ENCODE data around the gene ANKFN1.

The ANKFN1 gene

DNA sequence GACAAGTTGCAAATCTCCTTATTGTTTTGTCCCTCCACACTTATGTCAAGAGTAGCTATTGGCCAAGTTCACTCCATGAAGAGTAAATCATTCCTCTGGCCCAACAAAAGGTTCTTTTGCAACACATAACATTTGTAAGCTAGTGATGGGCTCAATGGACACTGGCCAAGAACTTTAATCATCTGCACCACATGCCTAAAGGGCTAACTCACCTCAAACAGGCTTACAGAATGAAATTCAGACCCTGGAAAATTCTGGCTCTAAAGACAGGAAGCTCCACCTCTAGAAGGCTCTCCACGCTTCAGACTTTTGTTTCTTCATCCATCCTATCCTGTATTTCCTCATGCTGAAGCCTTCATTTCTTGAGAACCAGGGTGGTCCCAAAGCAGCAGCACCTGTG is 10.9 kb upstream of the ANKFN1 start:
- DNase-seq = no peak

DNA sequence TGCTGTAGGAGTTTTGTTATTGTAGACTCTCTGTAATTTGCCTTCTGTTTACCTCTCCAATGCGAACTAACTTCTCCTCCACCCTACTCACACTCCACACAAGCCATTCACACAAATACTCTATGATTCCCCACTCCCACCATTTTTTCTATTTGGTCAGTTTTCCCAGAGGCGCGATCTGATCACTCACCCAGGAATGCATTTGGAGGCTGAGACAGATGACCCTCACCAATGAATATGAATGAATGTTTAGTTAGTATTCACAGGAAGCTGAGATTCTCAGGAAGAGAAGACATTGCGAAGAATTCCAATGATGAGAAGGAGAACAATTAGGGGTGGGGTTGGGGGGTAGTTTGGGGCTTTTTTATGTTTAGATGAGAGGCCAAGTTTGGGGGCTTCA is 10.5 kb upstream of the ANKFN1 start:
- DNase-seq = no peak

DNA sequence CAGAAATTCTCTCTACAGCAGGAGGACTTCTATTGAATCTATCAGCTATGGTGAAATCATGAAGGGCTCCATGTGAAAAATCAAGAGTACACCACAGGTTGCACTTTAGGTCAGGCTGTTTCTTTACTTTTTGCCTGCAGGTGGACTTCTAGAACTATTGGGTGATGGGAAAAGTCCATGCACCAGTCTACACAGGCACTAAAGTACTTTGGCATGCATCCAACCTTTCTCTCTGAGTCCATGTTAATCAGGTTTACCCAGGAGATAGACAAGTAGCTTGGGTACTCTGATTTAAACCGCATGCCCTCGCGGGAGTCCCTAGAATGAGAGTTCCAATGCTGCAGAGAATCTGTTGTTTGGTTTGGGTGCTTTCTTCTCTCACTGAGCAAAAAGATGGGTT is 9.1 kb upstream of the ANKFN1 start:
- no peak for DNase-seq

DNA sequence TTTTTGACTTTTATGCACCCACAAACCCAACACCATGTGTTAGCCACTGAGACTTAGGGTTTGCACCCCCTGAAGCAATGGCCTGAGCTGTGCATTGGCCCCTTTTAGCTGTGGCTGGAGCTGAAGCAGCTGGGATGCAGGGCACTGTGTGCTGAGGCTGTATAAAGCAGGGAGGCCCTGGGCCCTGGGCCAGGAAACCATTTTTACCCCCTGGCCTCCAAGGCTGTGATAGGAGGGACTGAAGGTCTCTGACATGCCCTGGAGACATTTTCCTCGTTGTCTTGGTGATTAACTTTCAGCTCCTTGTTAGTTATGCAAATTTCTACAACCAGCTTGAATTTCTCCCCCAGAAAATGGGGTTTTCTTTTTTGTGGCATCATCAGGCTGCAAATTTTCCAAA is 6.7 kb upstream of the ANKFN1 start:
- no peak for DNase-seq

DNA sequence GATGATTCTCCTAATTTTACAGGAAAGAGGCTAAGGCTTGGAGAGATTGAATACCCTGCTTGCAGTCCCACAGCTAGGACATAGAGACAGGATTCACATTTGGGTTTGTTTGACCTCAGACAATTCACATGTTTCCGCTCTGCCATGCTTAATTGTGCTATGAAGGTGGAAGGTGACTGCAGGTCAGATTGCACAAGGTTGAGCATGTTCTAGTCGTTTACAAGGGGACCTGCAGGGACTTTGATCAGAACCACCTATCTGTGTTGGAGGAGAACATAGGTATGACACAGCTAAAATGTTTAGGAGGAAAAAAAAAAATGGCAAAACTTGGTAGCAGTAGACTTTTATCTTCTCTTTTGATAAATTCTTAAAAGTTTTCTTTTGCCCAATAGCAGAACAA is 4.9 kb upstream of the ANKFN1 start:
- no peak for DNase-seq

DNA sequence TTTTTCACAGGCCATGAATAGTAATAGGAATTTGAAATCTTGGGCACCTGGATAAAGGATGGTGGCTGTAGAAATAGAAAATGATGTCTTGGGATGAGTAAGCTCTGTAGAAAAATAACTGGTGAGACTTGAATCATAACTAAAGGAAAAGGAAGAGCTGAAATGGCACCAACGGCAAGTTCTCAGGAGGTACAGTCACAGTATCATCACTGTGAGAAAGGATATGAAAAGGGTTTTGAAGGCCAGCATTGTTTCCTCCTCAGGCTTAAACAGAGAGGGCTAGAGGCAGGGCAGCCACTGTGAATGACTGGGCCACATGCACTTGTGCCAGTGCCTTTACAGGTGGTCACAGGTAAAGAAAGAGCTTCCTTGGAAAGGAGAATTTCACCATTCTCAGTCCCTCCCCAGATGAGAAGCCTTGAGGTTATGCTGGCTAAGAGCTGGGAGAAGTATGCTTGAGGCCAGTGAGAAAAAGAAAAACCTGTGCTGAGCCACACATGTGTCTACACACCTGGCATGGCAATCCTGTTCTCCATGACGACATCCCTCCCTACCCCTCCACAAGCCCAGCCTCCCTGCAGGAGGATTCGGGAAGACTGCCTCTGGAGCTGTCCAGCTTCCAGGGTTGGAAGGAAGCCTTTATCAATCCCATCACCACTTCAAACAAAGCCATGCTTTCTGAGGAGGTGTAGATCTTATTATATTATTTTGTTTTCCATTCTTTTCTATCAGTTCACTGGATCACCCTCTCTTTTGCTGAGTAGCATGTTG is 3.8 kb upstream of the ANKFN1 start:
- DNase-seq = no peak

DNA sequence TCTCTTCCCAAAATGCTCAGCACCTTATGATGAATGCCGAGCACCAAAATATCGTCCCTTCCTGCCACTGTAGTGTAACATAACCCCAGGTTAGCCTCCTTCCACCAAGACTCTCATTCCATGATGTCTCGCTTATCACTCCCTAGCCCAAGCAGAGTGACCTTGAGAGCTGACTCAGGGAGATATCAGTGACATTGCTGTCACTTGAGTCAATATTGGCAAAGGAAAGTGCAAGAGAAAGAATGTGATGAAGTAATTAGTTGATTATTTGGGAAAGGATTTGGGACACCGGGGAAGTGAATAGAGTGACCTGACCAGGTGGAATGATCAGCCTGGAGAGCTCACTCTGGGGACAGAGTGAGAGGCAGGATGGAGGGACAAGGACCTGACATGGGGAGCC is 2.6 kb upstream of the ANKFN1 start:
- no peak for DNase-seq

DNA sequence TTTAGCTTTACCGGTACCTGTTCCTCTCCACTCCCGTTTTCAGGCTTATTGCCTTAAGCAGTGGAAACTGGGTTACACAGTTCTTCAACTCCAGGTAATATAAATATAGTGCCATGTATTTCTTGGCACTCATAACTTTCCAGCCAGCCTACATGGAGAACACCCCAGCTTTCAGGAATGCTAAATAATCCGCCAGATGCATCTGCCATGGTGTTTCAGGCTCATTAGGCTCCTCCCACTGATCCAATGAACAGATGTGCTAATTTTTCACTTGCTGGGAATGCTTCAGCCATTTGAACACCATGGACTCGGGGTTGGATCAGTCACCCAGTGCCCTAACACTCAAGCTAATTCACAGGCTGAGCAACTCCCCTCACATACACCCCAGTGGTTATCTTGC is 4.6 kb downstream of the ANKFN1 start:
- DNase-seq = no peak

DNA sequence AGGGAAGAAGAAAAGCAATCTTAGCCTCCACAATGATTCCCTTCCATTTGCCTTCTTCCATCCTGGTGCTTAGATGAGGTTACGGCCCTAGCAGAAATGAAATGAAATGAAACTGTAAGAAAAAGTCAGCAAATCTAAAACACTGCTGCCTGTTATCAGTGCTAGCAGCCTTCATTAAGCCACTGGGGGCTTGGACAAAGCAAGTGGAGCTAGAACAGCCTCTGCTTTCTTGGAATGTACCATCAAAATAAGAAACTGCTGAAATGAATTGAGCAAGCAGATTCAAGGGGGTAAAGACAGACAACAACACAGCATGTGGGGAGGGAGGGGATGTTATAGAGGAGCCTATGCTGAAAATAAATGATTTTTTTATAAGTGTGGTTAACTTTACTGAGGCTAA is 5.1 kb downstream of the ANKFN1 start:
- no peak for DNase-seq

DNA sequence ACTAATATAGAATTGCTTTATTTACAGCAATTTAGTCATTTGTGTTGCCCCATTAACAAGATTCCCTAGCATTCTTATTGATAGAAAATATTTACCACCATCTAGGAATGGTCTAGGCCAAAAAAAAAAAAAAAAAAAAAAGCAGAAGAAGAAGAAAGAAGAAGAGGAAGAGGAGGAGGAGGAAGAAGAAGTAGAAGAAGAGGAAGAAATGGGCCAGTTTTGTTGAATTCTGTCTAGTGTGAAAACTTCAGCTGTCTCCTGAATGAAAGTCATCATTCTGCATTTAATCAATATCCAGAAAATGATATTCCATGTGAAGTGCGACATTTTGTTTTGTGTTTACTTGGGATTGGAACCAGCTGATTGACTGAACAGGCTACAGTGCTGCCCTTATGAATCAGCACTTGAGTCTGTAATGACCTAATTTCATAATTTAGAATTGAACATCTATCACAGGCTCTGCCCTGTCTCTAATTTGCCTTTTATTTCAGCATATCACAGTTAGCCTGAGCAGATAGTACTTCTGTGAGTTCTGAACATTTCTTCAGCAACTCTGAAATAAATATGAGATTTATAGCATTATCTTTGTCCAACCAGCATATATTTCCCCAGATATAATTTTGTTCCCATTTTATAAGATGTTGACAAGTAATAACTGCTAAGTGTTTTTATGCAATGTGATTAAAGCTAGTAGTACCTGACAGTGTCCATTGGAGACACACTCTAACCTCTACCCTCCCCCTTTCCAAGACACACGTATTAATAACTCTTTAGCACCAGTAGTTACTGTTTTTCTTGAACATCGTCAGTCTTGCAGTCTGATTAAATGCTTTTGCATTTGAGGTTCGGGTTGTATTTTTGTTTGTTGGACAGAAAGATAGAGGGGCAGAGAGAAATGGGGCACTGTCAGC is 5.9 kb downstream of the ANKFN1 start:
- DNase-seq = no peak

DNA sequence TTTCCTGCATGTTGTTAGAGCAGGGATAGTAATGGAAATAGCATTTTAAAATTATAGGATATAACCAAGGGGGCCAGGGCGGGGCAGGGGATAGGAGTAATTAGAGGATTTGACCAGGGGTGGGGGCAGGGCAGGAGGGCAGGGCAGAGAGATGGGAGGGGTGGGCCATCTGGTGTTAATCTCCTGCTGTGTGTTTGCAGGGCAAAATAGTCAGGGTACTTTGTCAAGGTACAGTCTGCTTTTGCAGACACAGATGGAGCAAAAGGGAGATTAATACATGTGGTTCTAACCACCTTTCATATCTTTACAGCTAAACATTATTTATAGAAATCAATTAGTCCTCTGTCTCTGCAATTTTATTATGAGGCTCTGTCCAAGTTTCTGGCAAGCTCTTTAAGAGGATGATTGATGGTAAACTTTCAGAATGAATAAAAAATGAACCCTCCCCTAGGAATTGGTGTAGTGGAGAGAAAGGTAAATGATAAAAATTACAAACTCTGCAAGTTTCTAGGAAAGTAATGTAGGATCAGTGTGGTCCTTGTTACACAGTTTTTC is 6.6 kb downstream of the ANKFN1 start:
- no peak for DNase-seq

DNA sequence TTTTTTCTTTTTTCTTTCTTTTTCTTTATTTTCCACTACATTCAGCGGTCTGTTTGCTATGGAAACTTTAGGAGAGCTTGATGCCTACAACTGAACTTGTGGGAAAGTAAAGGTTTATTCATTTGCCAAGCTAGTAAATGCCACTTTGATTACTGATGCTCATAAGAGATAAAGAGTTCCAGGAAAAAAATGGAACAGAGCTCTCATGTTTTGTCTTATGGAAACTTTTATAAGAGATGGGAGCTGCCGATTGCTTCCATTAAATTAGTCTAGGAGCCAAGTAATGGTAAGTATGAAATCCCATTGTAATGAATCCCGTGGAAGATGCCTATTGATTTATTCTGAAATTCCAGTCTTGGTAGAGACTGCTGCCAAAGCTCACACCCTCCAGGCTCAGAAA is 7.1 kb downstream of the ANKFN1 start:
- DNase-seq = no peak

DNA sequence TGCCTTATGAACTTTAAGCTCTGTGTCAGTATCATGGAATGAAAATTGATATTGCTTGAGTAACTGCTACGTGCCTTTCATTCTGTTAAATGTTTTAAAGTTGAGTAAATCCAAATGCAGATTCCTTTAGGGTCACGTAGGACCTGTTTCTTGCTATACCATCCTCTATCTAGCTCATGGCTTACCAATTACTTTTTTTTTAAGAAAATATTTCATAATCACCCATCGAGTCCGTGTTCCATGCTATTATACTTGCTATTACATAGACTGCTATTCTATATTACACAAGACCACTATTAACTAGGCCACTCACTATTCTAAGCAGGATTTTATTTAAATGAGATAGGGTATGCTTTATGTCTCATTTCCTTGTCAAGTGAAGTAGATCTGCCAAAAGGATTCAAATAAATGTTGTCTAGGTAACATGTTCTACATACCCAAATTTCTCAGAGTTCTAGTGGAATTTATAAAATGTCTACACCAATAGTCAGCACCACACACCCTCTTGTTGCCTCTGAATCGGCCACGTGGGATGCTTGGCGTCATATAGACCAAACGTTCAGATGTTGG is 11.9 kb downstream of the ANKFN1 start:
- no peak for DNase-seq

DNA sequence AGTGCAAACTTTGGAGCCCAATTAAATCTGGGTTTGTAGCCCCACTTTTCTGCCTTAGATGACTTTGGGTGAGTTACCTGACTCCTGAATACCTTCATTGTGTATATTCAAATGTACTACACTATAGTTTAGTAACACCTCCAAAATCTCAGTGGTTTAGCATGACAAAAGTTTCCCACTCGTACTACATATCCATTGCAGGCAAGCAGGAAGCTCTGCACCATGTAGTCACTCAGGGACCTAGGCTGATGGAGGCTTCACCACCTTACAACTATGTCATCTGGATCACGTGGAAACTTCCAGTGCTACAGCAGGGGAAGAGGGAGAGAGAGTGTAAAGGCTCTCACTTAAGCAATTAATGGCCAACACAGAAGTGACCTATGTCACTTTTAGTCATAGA is 14.2 kb downstream of the ANKFN1 start:
- no peak for DNase-seq

DNA sequence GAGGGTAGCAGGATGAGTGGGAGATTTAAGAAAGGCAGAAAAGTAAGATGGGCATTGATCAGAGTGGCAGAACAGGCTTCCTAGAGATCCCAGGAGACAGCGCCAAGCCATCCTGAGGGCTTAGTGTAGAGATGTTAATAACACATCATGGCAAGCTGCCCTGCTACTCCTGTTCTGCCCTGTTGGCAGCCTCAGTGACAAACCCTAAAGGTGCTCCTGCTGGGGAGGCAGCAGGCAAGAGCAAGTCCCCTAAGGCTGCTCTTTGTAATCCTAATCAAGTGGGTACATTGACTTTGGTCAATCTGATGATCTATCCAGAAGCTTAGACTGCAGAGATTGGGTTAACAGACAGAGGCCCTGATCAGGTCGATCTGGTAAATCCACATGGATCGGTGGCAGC is 16.3 kb downstream of the ANKFN1 start:
- DNase-seq = no peak

DNA sequence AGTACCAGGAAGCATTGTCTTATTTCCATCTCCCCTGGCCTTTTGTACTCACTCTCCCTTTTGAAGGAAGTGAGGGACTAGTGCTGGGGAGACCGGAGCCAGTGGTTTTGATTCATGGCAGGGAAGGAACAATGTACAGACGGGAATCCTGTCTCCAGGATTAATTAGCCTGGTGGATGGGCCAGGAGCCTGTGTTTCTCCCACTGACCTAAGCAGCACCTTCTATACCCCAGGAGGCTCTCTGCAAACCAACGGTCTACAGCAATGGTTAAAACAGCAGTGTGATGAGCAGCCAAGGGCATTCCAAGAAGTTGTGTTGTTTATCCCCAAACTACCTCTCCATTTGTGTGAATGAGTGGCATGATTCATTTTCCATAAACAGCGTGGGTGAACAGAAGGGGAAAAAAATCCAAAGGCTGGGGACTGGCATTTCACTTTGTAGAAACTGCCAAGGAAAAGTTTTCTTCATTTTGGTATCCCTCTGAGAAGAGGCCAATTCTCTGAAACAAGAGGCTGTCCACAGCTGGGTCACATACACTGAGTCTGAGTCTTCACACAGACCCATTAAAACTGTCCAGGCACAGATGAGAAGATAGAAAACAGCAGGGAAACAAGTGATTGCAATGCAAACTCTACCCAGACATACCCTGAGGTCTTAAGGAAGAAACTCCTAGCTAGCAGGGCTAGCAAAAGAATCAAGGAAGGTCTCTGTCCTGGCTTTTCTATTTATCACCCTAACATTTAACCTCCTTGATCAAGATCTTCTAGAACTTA is 18.1 kb downstream of the ANKFN1 start:
- no peak for DNase-seq

DNA sequence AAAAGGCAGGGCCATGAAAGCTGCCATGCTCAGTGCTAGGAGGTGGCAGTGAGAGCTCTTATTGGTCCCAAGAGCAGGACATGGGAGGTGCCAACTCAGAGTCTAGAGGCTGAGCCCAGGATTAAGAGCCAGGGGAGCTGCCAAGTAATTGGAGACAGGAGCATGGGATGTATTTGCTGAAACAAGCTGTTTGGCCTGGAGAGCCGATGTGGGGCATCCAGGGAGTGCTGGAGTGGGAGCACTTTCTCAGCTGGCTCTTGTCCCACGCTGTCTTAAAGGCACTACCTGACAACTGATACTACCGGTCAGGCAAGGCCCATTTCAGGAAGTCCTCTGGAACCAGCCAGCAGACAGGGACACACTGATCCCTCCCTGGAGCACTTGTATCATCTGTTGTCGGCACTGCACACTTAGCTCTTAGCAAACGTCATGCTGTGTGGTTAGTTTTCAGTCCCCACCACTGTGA is 19.3 kb downstream of the ANKFN1 start:
- DNase-seq = peak in 12 of 56 donors; percentile 3 to 41 (median 16)

DNA sequence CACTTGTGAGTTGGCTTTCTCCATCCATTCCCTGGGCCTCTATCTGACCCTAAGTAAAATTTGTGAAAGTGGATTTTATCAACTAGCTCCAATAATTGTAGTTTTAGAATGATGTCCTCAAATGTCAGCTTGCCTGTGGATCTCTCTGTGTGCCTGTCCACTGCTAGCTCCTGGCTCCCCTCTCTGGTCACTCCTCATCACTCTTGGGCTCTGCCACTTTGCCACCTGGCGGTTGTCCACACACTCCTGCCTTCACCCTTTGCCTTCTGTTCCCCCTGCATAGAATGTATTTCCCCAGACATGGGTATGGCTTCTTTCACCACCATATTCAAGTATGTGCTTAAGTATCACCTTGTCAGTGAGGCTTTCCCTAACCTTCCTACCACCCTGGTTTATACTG is 19.8 kb downstream of the ANKFN1 start:
- no peak for DNase-seq

DNA sequence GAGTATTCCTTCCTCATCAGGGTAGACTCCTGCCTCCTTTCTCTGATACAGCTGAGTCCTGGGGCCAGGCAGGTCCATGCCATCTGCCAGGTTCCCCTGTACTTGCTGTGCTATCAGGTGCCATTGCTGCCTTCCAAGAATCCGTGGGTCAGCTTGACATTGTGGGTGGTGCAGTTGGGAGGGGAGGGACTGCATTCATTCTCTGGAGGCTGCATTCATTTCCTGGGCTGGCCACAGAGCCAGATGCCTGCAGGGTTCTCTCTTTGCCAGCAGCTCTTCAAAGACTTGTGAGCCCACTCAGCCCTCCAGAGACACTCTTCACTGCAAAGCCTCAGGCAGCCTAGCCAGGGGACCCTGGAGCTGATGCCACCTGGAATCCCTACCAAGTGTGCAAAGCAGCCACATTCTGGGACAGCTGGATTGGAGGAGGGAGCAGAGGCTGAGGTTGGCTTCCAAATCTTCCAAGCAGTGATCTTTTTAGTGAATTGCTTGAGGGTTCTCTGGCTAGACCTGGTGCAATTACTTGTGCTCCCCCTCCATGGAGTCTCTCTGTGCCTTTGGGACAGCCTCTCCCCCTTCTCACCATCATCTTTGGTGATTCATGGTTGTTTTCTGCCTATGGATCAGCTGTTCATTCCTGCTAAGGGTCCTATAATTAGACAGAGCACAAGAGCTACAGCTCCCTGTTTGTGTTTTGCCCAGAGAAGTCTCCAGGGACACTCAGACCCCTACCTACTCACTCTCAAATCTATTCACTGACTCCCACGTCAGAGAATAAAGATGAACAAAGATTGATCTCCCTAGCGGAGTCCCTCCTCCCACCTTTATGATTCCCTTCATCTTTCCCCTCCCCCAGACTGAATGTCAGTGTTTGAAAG is 20.9 kb downstream of the ANKFN1 start:
- peak in 3 of 56 donors; percentile 2 to 12 (median 5) for DNase-seq

DNA sequence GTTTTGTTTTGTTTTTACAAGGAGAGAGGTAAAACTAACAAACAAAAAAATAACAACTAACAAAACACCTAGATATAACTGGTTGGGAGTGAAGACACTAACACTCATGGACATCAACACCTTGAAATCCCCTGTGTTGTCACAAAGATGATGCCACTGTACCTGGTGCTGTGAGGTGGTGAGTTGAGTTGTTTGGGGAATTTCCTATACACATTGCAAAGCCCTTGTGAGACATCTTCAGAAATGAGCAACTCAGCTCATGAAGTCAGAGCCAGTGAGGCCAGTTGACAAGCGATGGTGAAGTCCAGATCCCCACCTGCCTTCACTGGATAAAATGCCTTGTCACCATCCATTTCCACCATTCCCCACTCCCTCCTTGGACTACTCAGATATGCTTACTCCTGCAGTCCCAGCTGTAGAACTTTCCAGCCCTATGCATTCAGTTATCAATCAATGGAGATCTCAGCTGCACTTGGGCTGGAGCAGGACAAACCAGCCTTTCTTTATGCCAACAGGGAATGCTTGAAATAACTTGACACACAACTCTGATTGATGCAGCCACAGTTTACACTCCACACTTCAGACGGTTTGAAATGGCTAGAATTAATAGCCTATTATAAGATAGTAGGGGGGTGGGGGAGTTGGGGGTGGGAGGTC is 22.2 kb downstream of the ANKFN1 start:
- no peak for DNase-seq
